Mesenchymal stem cell (in vitro differentiated cells and primary cell): ENCODE data around the gene CADM1.

Experiments
- DNase-seq: peaks from one replicate; pipeline ENCODE4 v3.0.0-alpha.2; 2013
- H2AFZ ChIP-seq: one replicate; pipeline ENCODE4 v1.6.1; 2013; ENCODE audit warnings: low read depth, mild to moderate bottlenecking, control low read depth, inconsistent platforms, low read length, moderate library complexity
- H2AK5ac ChIP-seq: 2 replicates; pipeline ENCODE4 v1.6.1; 2013; ENCODE audit warnings: low read length, moderate library complexity, mild to moderate bottlenecking, inconsistent platforms; ENCODE audit not compliant: severe bottlenecking
- H2BK120ac ChIP-seq: one replicate; pipeline ENCODE4 v1.6.1; 2013; ENCODE audit warnings: low read depth, mild to moderate bottlenecking, inconsistent platforms, low read length, moderate library complexity
- H2BK12ac ChIP-seq, 2 experiments: one replicate each; pipeline ENCODE4 v1.6.1; 2013; ENCODE audit warnings: inconsistent platforms in 2 of 2, low read length in 2 of 2, mild to moderate bottlenecking in 2 of 2, moderate library complexity in 2 of 2, control low read depth in 1 of 2
- H2BK15ac ChIP-seq: one replicate; pipeline ENCODE4 v1.6.1; 2013; ENCODE audit warnings: mild to moderate bottlenecking, low read depth, inconsistent platforms; ENCODE audit not compliant: poor library complexity, severe bottlenecking
- H2BK5ac ChIP-seq: 2 replicates; pipeline ENCODE4 v1.6.1; 2013; ENCODE audit warnings: low read depth, mild to moderate bottlenecking, low read length, control low read depth, inconsistent platforms; ENCODE audit not compliant: poor library complexity, severe bottlenecking
- H3K14ac ChIP-seq, 2 experiments: one replicate each; pipeline ENCODE4 v1.6.1; 2013; ENCODE audit warnings: inconsistent platforms in 2 of 2, low read length in 2 of 2, control low read depth in 1 of 2, mild to moderate bottlenecking in 1 of 2, moderate library complexity in 1 of 2
- H3K18ac ChIP-seq, 2 experiments: one replicate each; pipeline ENCODE4 v1.6.1; 2013; ENCODE audit warnings: inconsistent platforms in 2 of 2, low read length in 2 of 2, control low read depth in 1 of 2, low read depth in 1 of 2, mild to moderate bottlenecking in 1 of 2
- H3K23ac ChIP-seq, 2 experiments: one replicate each; pipeline ENCODE4 v1.6.1; 2013; ENCODE audit warnings: inconsistent platforms in 2 of 2, low read length in 2 of 2, mild to moderate bottlenecking in 2 of 2, moderate library complexity in 2 of 2, control low read depth in 1 of 2
- H3K27ac ChIP-seq: 2 replicates; pipeline ENCODE4 v1.5.1; 2013; ENCODE audit warnings: mild to moderate bottlenecking, moderate library complexity, low read length, control low read depth, inconsistent platforms; ENCODE audit not compliant: poor library complexity, severe bottlenecking
- H3K27me3 ChIP-seq, 2 experiments: 2 replicates each; pipeline versions ENCODE4 v1.6.1 to v1.7.0; 2013; ENCODE audit warnings: low read length in 2 of 2, mild to moderate bottlenecking in 2 of 2, moderate library complexity in 2 of 2, control low read depth in 1 of 2, inconsistent platforms in 1 of 2; ENCODE audit not compliant: control insufficient read depth in 1 of 2, insufficient read depth in 1 of 2
- H3K36me3 ChIP-seq, 2 experiments: 2 replicates each; pipeline versions ENCODE4 v1.6.1 to v1.7.0; 2013; ENCODE audit warnings: low read length in 2 of 2, control low read depth in 1 of 2, inconsistent platforms in 1 of 2, low read depth in 1 of 2, mild to moderate bottlenecking in 1 of 2; ENCODE audit not compliant: insufficient read depth in 2 of 2, control insufficient read depth in 1 of 2
- H3K4ac ChIP-seq, 2 experiments: one replicate each; pipeline ENCODE4 v1.6.1; 2013; ENCODE audit warnings: inconsistent platforms in 2 of 2, low read length in 2 of 2, mild to moderate bottlenecking in 2 of 2, moderate library complexity in 2 of 2, control low read depth in 1 of 2, low read depth in 1 of 2
- H3K4me1 ChIP-seq: 2 replicates; pipeline ENCODE4 v1.6.1; 2013; ENCODE audit warnings: low read depth, low read length, control low read depth; ENCODE audit not compliant: control insufficient read depth, insufficient read depth
- H3K4me2 ChIP-seq: 2 replicates; pipeline ENCODE4 v1.6.1; 2013; ENCODE audit warnings: low read length, mild to moderate bottlenecking, inconsistent platforms; ENCODE audit not compliant: poor library complexity, severe bottlenecking
- H3K4me3 ChIP-seq, 2 experiments: 2 replicates each; pipeline versions ENCODE4 v1.5.1 to v1.7.0; 2013; ENCODE audit warnings: low read length in 2 of 2, mild to moderate bottlenecking in 2 of 2, control low read depth in 1 of 2, low read depth in 1 of 2; ENCODE audit not compliant: insufficient read depth in 1 of 2
- H3K79me1 ChIP-seq: replicated peaks from 2 replicates; pipeline ENCODE4 v1.6.1; 2013; ENCODE audit warnings: mild to moderate bottlenecking, control low read depth, low read length, inconsistent platforms; ENCODE audit not compliant: poor library complexity, severe bottlenecking
- H3K9ac ChIP-seq: 2 replicates; pipeline ENCODE4 v1.7.0; 2013; ENCODE audit warnings: mild to moderate bottlenecking, low read length, moderate library complexity
- H3K9me3 ChIP-seq: 2 replicates; pipeline ENCODE4 v1.7.0; 2013; ENCODE audit warnings: mild to moderate bottlenecking, low read length; ENCODE audit not compliant: control insufficient read depth
- H4K8ac ChIP-seq: one replicate; pipeline ENCODE4 v1.6.1; 2013; ENCODE audit warnings: inconsistent platforms, mild to moderate bottlenecking, low read length, moderate library complexity
- H4K91ac ChIP-seq: one replicate; pipeline ENCODE4 v1.6.1; 2013; ENCODE audit warnings: mild to moderate bottlenecking, low read length, inconsistent platforms
- WGBS: methylation state at CpG from one replicate; pipeline ENCODE4 v1.1.7; 2013; ENCODE audit warnings: mixed read lengths; 5-methylcytosine and 5-hydroxymethylcytosine counted together

CADM1 gene

GRCh38 chr11:115132436-115133228, 371.6 kb downstream of the CADM1 start:
- peaks cover 5% of the 10 kb centered on the region for H3K4me1 ChIP-seq
- no peak overlapping the region for H3K18ac ChIP-seq
- H3K9ac ChIP-seq, result no peak overlapping the region
- no peak overlapping the region for H2BK15ac ChIP-seq
- no peaks in the 10 kb centered on the region for H3K36me3 ChIP-seq
- H2AK5ac ChIP-seq, result no peak overlapping the region
- no peak overlapping the region for H3K4me3 ChIP-seq
- H3K27ac ChIP-seq, result no peak overlapping the region
- no peaks in the 10 kb centered on the region for H3K79me1 ChIP-seq
- no peak overlapping the region for H4K91ac ChIP-seq
- WGBS, result 56% methylated on average over 4 of the region's 7 CpGs
- no peak overlapping the region for H2BK120ac ChIP-seq
- DNase-seq, result no peak
- H4K8ac ChIP-seq, result no peak overlapping the region
- H3K4me2 ChIP-seq, result no peak overlapping the region
- H3K9me3 ChIP-seq, result no peaks in the 10 kb centered on the region
- H2BK5ac ChIP-seq, result no peak overlapping the region
- no peak overlapping the region for H3K4ac ChIP-seq
- peaks cover 0 to 4% of the 10 kb centered on the region in 2 experiments for H3K27me3 ChIP-seq
- H2BK12ac ChIP-seq, result no peak overlapping the region
- H2AFZ ChIP-seq, result no peak overlapping the region
- no peak overlapping the region for H3K14ac ChIP-seq
- H3K23ac ChIP-seq, result no peak overlapping the region

- Histone ChIP-seq H3K4me1 (peaks cover 13% of the 10 kb centered on the region), H3K36me3 (no peaks in the 10 kb centered on the region), H3K27me3 (peaks cover 0 to 1% of the 10 kb centered on the region in 2 experiments), H2BK15ac (no peak overlapping the region), H3K4me3 (no peak overlapping the region), H2AFZ (no peak overlapping the region), H2AK5ac (no peak overlapping the region), H4K91ac (no peak overlapping the region), H2BK120ac (no peak overlapping the region), H3K4me2 (no peak overlapping the region), H3K79me1 (no peaks in the 10 kb centered on the region), H4K8ac (no peak overlapping the region), H3K9me3 (no peaks in the 10 kb centered on the region), H3K9ac (no peak overlapping the region), H2BK5ac (no peak overlapping the region), H3K23ac (no peak overlapping the region), H3K4ac (no peak overlapping the region), H3K14ac (no peak overlapping the region), H3K27ac (no peak overlapping the region), H2BK12ac (no peak overlapping the region), H3K18ac (no peak overlapping the region)
- DNase-seq, result no peak
- WGBS, result 25% methylated on average over 13 of the region's 14 CpGs
Measured at GRCh38 chr11:115129473-115130289, 374.5 kb downstream of the CADM1 start.

- no peak overlapping the region for H3K4me3 ChIP-seq
- no peak overlapping the region for H3K18ac ChIP-seq
- H2AFZ ChIP-seq, result no peak overlapping the region
- no peaks in the 10 kb centered on the region for H3K27me3 ChIP-seq
- no peak overlapping the region for H2AK5ac ChIP-seq
- no peak overlapping the region for H2BK15ac ChIP-seq
- no peak overlapping the region for H3K4me2 ChIP-seq
- no peaks in the 10 kb centered on the region for H3K9me3 ChIP-seq
- no peaks in the 10 kb centered on the region for H3K79me1 ChIP-seq
- H4K8ac ChIP-seq, result no peak overlapping the region
- no peak overlapping the region for H2BK120ac ChIP-seq
- H3K36me3 ChIP-seq, result no peaks in the 10 kb centered on the region
- H3K14ac ChIP-seq, result no peak overlapping the region
- no peak overlapping the region for H3K27ac ChIP-seq
- H3K4me1 ChIP-seq, result peaks cover 13% of the 10 kb centered on the region
- H2BK12ac ChIP-seq, result no peak overlapping the region
- no peak for DNase-seq
- H3K4ac ChIP-seq, result no peak overlapping the region
- H4K91ac ChIP-seq, result no peak overlapping the region
- H2BK5ac ChIP-seq, result no peak overlapping the region
- H3K9ac ChIP-seq, result no peak overlapping the region
- no peak overlapping the region for H3K23ac ChIP-seq
- WGBS, result 92% methylated on average over 4 of the region's 4 CpGs
Measured at GRCh38 chr11:115128226-115128625, 376.0 kb downstream of the CADM1 start.

GRCh38 chr11:115127790-115128189, 376.4 kb downstream of the CADM1 start:
- no peaks in the 10 kb centered on the region for H3K79me1 ChIP-seq
- no peak overlapping the region for H3K27ac ChIP-seq
- no peaks in the 10 kb centered on the region for H3K9me3 ChIP-seq
- no peak overlapping the region for H3K18ac ChIP-seq
- H3K4ac ChIP-seq, result no peak overlapping the region
- 60% methylated on average over 3 of the region's 3 CpGs for WGBS
- no peak overlapping the region for H2BK5ac ChIP-seq
- no peaks in the 10 kb centered on the region for H3K36me3 ChIP-seq
- H3K9ac ChIP-seq, result no peak overlapping the region
- peaks cover 13% of the 10 kb centered on the region for H3K4me1 ChIP-seq
- H2AK5ac ChIP-seq, result no peak overlapping the region
- no peak overlapping the region for H2BK120ac ChIP-seq
- H3K27me3 ChIP-seq, result no peaks in the 10 kb centered on the region
- H2AFZ ChIP-seq, result no peak overlapping the region
- no peak overlapping the region for H3K4me3 ChIP-seq
- no peak overlapping the region for H3K23ac ChIP-seq
- DNase-seq, result no peak
- no peak overlapping the region for H3K4me2 ChIP-seq
- H3K14ac ChIP-seq, result no peak overlapping the region
- no peak overlapping the region for H2BK12ac ChIP-seq
- H4K91ac ChIP-seq, result no peak overlapping the region
- no peak overlapping the region for H4K8ac ChIP-seq
- no peak overlapping the region for H2BK15ac ChIP-seq
